ENCODE results near the gene FAM149A. TPM values are rescaled to one million over a fixed set of nuclear protein-coding genes. Genes with fewer than 3 reads are reported as not detected.
A peak's percentile ranks its signal among the peaks of the same experiment; 100 is the strongest.

FAM149A gene
- polyA plus RNA-seq, 1 donor from 2014 or later: 9.1 TPM

DNA sequence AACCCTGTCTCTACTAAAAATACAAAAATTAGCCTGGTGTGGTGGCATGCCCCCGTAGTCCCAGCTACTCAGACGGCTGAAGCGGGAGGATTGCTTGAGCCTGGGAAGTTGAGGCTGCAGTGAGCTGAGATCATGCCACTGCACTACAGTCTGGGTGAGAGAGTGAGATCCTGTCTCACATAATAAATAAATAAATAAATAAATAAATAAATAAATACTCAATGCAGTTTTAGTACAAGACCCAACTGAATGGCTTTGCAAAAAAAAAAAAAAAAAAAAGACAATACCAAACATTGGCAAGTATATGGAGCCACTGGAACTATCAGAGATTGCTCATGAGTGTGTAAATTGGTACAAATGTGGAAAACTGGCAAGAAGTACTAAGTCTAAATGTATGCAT lies 83.6 kb downstream of the FAM149A start:
- peaks cover 5% of the 10 kb centered on the region for H3F3A ChIP-seq (ENCODE audit: insufficient read depth, low read length, poor library complexity, severe bottlenecking)
- no peak overlapping the region for H3K4me2 ChIP-seq (ENCODE audit: low read length)
- no peak overlapping the region for H3K4me3 ChIP-seq (ENCODE audit: low read length)
- H3K36me3 ChIP-seq (ENCODE audit: insufficient read depth, low read length): no peaks in the 10 kb centered on the region
- H3K27me3 ChIP-seq (ENCODE audit: insufficient read depth, low read depth, low read length): no peaks in the 10 kb centered on the region
- no peaks in the 10 kb centered on the region for H3K9me3 ChIP-seq (ENCODE audit: low read length)
- H3K79me2 ChIP-seq (replicated peaks; ENCODE audit: insufficient read depth, low read length): no peaks in the 10 kb centered on the region
- H3K9me2 ChIP-seq (ENCODE audit: insufficient read depth, low read length): no peaks in the 10 kb centered on the region
- H3K9ac ChIP-seq (ENCODE audit: low read length): no peak overlapping the region
- no peak overlapping the region for H3K27ac ChIP-seq (ENCODE audit: low read length)
- TF ChIP-seq MXI1 (conservative IDR thresholded peaks at IDR 0.05; ENCODE audit: poor library complexity, severe bottlenecking): no peak
- TF ChIP-seq, protein P1, sequence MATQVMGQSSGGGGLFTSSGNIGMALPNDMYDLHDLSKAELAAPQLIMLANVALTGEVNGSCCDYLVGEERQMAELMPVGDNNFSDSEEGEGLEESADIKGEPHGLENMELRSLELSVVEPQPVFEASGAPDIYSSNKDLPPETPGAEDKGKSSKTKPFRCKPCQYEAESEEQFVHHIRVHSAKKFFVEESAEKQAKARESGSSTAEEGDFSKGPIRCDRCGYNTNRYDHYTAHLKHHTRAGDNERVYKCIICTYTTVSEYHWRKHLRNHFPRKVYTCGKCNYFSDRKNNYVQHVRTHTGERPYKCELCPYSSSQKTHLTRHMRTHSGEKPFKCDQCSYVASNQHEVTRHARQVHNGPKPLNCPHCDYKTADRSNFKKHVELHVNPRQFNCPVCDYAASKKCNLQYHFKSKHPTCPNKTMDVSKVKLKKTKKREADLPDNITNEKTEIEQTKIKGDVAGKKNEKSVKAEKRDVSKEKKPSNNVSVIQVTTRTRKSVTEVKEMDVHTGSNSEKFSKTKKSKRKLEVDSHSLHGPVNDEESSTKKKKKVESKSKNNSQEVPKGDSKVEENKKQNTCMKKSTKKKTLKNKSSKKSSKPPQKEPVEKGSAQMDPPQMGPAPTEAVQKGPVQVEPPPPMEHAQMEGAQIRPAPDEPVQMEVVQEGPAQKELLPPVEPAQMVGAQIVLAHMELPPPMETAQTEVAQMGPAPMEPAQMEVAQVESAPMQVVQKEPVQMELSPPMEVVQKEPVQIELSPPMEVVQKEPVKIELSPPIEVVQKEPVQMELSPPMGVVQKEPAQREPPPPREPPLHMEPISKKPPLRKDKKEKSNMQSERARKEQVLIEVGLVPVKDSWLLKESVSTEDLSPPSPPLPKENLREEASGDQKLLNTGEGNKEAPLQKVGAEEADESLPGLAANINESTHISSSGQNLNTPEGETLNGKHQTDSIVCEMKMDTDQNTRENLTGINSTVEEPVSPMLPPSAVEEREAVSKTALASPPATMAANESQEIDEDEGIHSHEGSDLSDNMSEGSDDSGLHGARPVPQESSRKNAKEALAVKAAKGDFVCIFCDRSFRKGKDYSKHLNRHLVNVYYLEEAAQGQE (IDR thresholded peaks at IDR 0.05; ENCODE audit: borderline replicate concordance): no peak
- TF ChIP-seq RAD21 (conservative IDR thresholded peaks at IDR 0.05): no peak
- TF ChIP-seq TAF1 (IDR thresholded peaks at IDR 0.05; ENCODE audit: low read depth): no peak
- TF ChIP-seq POLR2AphosphoS5 (IDR thresholded peaks at IDR 0.05): no peak
- TF ChIP-seq, protein P2, sequence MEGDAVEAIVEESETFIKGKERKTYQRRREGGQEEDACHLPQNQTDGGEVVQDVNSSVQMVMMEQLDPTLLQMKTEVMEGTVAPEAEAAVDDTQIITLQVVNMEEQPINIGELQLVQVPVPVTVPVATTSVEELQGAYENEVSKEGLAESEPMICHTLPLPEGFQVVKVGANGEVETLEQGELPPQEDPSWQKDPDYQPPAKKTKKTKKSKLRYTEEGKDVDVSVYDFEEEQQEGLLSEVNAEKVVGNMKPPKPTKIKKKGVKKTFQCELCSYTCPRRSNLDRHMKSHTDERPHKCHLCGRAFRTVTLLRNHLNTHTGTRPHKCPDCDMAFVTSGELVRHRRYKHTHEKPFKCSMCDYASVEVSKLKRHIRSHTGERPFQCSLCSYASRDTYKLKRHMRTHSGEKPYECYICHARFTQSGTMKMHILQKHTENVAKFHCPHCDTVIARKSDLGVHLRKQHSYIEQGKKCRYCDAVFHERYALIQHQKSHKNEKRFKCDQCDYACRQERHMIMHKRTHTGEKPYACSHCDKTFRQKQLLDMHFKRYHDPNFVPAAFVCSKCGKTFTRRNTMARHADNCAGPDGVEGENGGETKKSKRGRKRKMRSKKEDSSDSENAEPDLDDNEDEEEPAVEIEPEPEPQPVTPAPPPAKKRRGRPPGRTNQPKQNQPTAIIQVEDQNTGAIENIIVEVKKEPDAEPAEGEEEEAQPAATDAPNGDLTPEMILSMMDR (IDR thresholded peaks at IDR 0.05; ENCODE audit: poor library complexity, severe bottlenecking): no peak
- TF ChIP-seq EP300 (conservative IDR thresholded peaks at IDR 0.05; ENCODE audit: poor library complexity, severe bottlenecking): no peak
- H2AFZ ChIP-seq (ENCODE audit: low read depth, low read length): no peak overlapping the region
- no peaks in the 10 kb centered on the region for H4K20me1 ChIP-seq (ENCODE audit: insufficient read depth)

DNA sequence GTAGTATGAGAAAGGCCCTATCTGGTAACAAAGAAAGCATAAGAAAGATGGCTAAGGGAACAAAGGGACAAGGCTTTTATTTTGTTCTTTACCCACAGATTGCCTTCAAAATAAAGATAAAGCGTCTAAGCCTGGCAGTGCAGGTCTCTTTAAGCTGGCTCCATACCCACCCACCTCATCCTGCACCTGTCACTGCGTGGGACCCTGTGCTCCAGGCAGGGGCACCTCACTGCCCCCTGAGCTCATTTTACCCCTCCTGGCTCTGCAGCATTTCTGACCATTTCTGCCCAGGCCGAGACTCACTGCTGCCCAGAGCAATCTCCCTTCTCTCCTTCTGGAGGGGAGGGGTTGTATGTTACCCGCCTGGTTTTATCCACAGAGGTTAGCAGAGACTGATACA lies 85.2 kb downstream of the FAM149A start:
- Histone ChIP-seq H2AFZ (ENCODE audit: low read depth, low read length) (no peak overlapping the region), H3K4me3 (ENCODE audit: low read length) (peak overlapping the region; percentile 84), H3K27me3 (ENCODE audit: insufficient read depth, low read depth, low read length) (no peaks in the 10 kb centered on the region), H3K36me3 (ENCODE audit: insufficient read depth, low read length) (no peaks in the 10 kb centered on the region), H3K79me2 (replicated peaks; ENCODE audit: insufficient read depth, low read length) (no peaks in the 10 kb centered on the region), H3K27ac (ENCODE audit: low read length) (no peak overlapping the region), H3F3A (ENCODE audit: insufficient read depth, low read length, poor library complexity, severe bottlenecking) (peaks cover 5% of the 10 kb centered on the region), H3K4me2 (ENCODE audit: low read length) (no peak overlapping the region), H3K9me3 (ENCODE audit: low read length) (no peaks in the 10 kb centered on the region), H3K9ac (ENCODE audit: low read length) (no peak overlapping the region), H4K20me1 (ENCODE audit: insufficient read depth) (no peaks in the 10 kb centered on the region), H3K9me2 (ENCODE audit: insufficient read depth, low read length) (no peaks in the 10 kb centered on the region)
- TF ChIP-seq EP300 (conservative IDR thresholded peaks at IDR 0.05; ENCODE audit: poor library complexity, severe bottlenecking): no peak
- TF ChIP-seq, protein P2 (IDR thresholded peaks at IDR 0.05; ENCODE audit: poor library complexity, severe bottlenecking): no peak
- no peak for TF ChIP-seq EZH2 (IDR thresholded peaks at IDR 0.05; ENCODE audit: borderline replicate concordance, insufficient read depth, low read length, poor library complexity, severe bottlenecking)
- no peak for TF ChIP-seq MXI1 (conservative IDR thresholded peaks at IDR 0.05; ENCODE audit: poor library complexity, severe bottlenecking)
- no peak for TF ChIP-seq TAF1 (IDR thresholded peaks at IDR 0.05; ENCODE audit: low read depth)
- TF ChIP-seq RAD21 (conservative IDR thresholded peaks at IDR 0.05): no peak
- TF ChIP-seq POLR2AphosphoS5 (IDR thresholded peaks at IDR 0.05): no peak
- no peak for TF ChIP-seq SMC3 (conservative IDR thresholded peaks at IDR 0.05; ENCODE audit: poor library complexity)
